SKM-1 treated with dmso at 0.1 percent for 144 hours (cell line): Measurements from ENCODE around the gene ANKRD13A.

ENCODE experiments used
- DNase-seq: peaks from one replicate; lab custom pipeline; 2025; ENCODE audit not compliant: unreplicated experiment; lab: John Stamatoyannopoulos, UW

Gene ANKRD13A

DNA sequence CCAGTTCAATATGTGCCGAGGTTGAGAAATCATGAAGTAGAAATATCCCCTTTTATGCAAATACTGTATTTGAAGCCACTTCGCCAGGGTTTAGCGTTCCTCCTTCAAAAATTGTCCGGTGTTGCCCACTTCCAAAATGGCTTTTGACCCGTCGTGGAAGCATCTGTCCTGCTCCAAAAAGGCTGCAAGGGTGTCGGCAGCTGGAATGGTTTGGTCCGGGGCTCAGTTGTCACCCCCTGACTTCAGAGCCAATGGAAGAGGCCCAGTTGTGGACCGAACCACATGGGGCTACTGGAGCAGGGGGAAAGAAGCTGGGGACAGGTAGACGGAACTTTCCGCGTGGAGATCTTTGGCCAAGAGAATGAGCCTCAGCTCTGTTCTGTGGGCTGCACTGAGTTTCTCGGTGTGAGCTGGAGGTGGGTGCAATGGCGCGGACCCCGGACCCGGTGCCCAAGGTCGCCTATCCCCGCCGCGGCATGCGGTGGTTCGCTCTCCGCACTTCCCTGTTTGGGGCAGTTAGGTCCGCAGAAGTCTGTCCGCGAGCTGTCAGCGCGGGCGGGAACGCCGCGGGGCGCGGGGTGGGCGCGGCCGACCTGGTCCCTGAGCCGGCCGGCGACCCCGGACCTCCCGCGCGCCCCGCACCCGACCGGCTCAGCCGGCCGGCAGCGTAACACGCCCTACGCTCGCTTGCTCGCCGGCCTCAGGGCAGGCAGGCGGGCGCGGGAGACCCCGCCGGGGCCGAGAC, at the start of gene ANKRD13A:
TSS of gene ANKRD13A (plus strand) at position 527 of the 745 bp plus-strand sequence. CDS start 259 bp downstream, outside the sequence.
- DNase-seq, result peak; percentile 64

DNA sequence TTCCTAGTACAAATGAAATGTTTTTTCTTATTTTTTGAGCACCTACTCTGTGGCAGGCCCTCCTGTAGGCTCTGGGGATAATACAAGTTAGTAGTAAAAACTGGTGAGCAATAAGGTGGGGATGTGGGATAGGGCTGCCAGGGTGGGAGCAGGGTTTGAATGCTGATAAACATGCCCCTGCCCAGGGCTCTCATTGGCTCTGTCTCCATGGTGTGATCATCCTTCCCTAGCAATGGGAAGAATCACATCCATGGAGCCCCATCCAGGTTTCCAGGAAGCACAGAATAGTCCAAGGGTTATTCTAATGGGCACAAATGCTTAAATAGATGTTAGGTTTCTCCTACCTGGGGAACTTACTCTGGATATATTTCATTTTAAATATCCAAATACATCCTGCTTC, 48.6 kb upstream of the ANKRD13A start:
- DNase-seq, result no peak

DNA sequence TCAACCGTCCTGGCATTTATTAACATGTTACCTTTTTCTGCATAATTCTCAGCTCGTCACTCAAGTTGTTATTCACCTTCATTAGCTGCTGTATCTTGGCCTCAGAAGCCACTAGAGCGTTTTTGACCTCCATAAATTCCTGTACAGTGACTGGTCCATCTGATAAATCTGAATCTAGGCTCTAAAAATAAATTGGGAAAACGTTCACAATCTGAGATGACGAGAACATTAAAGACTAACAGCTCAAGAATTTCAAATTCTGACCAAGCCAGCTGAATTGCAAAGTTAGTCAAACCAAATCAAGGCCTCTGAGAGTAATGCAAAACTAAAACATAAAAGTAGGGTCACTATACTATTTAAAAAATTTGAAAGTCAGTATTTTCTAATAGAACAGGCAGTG, 48.1 kb upstream of the ANKRD13A start:
- no peak for DNase-seq

DNA sequence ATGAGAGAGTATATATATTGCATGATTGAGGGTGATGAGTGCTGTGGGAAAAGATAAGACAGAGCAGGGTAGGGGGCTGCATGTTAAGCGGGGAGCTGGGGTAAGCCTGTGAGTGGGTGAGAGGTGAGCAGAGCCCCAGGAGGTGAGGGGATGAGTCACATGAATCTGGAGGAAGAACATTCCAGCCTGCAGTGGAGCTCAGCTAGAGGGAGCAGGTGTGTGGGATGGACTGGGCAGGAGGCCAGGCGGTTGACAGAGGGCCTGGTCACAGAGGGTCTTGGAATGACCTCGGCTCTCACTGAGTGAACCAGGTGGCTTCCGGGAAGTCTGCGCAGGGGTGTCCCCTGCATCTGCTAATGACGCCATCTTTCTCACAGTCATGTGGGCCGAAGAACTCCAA, 47.5 kb upstream of the ANKRD13A start:
- no peak for DNase-seq

DNA sequence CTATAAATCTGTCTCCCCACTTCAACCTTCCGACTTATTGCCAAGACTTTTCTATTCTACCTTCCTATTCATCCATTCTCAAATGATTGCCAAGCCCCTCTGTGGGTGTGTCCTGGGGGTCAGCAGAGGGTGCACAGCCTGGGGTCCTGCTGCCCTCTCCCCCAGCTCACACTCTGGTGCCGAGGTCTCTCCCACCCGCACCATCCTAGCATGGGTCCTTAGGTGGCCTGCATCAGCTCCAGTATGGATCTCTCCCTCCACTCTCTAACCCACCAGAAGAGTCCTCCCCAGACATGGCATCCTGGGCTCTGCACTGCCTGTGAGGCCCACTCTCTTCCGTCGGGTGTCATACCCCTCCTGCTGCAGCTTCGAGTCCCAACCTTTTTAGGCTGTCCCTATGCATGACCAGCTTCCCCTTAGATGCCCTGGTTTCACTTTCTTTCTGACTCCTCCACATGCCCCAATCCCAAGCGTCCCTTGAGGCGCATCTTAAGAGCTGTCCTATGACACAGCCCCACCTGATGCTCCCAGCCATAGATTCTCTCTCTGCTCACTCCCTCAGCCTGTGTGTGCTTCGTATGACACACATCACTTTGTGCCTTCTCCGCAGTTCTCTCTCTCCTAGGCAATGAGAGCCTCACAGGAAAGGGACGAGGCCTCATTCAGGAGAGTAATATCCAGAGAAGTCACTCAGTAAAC, 46.9 kb upstream of the ANKRD13A start:
- no peak for DNase-seq

DNA sequence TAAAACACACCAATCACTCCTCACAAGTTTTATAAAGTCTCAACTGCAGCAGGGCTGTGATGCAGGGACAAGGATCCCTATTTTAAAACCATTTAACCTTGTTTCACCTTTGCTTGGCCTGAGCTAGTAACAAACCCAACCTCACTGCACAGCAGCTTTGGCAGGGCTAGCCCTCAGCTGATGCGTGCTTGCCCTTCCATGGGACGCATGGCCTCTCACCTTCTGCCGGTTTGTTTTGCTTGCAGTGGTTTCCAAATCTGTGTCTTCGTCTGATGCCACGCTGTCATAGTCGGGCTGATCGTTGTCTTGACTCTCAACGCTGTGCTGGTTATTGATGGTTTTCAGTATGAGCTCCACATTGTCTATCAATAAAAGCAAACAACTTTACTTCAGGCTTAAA, 46.4 kb upstream of the ANKRD13A start:
- no peak for DNase-seq

DNA sequence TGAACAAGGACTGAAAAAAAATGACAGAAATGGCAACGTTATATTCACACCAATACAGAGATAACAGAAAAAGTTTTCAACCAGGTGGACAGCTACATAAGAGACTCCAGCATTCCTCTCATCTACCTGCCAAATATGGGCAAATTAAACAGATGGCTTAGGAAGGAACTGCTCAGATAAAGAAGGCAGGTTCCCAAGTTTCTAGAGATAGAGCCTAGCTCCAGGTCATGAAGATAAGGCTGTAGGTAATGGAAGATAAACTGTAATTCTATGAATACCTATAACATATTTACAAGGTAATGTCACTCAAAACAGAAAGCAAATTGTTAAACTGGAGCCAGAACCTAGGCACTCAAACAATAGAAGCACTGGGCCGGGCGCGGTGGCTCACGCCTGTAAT, 45.6 kb upstream of the ANKRD13A start:
- no peak for DNase-seq

DNA sequence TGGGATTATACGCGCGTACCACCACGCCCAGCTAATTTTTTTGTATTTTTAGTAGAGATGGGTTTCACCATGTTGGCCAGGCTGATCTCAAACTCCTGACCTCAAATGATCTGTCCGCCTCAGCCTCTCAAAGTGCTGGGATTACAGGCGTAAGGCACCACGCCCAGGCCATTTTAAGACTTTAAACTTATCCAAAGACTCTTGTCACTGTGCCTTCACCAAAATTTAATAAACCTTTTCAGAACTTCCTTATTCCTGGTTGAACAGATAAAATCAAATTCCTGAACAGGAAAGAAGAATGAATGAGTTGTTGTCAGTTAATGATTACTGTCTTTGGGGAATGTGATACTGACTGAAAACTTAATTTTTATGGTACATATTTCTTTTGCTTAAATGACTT, 40.9 kb upstream of the ANKRD13A start:
- no peak for DNase-seq

DNA sequence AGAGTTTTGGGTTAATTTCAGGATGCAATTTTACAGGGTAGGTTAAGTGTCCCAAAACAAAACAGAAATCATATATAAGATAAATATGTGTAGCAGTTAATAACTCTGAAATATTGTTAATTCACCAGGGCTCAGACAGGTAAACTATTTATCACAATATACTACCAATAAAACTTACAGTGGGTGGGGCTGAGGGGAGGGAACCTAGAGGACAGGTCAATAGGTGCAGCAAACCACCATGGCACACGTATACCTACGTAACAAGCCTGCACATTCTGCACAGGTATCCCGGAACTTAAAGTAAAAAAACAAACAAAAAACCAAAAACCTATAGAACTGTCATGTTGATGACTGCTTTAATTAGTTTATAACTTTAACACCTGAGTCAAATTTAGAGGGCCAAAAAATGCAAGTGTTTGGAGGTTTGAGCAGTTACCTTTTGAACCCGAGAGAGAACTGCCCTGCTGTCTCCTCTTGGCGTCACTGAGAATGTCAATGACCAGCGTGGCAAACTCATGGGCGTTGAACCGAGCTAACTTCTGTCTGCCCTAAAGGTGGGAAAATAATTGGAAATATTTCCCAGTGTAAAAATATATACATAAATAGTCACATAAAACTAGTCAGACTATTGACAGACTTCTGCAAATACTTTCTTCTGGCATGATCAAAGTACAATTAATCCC, 39.7 kb upstream of the ANKRD13A start:
- DNase-seq, result no peak

DNA sequence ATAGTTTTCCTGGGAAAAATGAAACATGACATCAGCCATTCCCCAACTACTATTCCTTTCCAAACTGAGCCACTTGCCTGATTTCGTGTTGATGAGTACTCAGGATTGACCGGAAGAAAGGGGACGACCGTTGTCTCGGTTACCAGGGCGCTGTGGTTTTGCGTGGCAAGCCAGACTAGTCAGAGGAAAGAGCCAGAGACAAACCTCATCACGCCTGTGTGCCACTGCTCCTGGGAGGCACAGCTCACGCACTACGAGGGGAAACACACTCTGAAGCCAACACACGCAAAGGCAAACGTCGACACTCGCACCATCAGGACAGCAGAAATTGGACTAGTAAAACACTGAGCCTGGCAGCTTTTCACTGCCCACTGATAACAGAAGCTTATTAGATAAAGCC, 38.0 kb upstream of the ANKRD13A start:
- DNase-seq, result no peak

DNA sequence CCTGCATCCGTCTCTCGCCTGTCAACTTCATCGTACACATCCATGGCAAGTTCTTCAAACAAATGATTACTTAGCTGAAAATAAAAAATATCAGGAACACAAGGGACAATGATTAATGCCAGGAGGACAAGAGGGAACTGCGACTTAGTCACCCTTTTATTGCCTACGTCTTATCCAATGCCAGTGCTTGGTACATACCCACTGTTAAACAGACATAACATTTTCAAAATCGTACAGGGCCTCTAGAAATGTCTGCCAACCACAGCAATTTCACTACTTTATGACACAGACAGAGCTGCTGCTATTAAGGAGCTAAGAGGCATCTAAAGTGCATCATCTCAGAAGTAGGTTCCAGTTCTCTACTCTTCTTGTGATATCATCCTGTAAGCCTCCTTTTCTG, 37.6 kb upstream of the ANKRD13A start:
- no peak for DNase-seq

DNA sequence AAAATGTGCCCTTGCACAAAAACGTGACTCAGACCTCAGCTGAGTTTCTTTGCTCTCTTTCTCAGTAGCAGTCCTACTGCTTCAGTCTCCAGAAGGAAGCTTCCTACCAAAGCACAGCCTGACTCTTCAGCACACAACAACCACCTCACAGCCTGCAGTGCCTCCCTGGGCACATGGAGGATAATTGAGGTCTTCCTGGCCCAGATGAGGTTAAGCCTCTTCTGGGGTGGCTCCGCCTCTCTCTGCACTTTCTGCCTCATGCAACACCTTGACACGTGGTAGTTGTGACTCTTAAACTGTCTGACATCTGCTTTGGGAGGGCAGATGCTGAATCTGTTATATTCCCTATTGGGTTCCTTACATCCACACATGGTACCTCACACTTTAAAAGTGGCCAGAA, 36.8 kb upstream of the ANKRD13A start:
- no peak for DNase-seq

DNA sequence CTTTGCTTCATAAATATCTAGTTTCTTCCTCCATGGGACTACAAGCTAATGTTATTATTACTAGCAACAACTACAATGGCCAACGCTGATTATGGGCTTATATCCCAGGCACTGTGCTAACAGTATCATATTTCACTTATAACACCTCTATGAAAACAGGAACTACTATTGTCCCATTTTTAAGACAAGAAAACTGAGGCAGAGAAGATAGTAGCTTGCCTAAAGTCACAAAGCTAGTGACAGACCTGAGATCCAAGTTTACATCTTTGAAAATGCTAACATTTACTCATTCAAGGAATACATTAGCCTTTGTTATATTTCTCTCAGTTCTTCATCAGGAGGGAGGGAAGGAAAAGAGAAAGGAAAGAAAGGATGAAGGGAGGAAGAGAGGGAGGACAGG, 35.9 kb upstream of the ANKRD13A start:
- DNase-seq, result no peak

DNA sequence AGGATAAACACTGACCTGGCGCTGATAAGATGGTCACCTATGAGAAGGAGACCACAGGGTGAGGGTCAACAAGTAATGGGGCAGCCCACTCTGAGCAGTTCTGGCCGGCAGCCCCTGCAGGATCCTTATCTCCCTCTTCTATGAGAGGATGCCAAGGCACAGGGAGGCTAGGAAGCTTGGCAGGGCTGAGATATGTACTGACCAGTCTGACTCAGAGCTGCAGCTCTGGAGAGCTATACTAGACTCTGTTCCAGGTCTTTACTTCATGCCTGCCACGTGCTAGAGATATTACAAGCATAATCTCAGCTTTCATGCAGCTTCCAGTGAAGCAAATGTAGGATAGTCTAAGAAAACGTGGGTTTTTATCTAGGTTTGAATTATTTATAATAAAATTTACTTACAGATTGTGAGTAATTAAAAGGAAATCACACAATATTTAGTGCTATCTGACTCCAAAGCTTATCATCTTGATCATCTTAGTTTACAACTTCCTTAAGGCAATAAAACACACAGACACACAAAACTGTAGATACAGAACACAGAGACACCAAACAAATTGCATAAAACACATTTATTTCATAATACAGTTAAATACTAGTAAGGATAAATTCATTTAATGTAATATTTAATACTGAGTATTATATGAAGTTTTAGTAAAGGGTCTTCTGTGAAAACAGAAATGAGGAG, 35.3 kb upstream of the ANKRD13A start:
- no peak for DNase-seq

DNA sequence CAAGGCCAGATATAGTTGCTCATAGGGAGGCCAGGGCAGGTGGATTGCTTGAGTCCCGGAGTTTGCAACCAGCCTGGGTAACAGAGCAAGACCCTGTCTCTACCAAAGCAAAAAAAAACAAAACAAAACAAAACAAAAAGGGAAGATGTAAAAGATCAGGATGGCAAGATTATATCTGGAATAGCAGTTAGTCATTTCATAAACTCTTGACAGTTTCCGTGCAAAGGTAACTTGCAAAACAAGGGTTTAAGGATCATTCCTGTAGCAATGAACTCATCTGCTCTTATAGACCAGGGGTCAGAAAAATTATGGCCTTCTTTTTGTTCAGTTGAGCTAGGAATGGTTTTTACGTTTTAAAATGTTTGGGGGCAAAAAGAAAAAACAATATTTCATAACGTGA, 32.7 kb upstream of the ANKRD13A start:
- no peak for DNase-seq

DNA sequence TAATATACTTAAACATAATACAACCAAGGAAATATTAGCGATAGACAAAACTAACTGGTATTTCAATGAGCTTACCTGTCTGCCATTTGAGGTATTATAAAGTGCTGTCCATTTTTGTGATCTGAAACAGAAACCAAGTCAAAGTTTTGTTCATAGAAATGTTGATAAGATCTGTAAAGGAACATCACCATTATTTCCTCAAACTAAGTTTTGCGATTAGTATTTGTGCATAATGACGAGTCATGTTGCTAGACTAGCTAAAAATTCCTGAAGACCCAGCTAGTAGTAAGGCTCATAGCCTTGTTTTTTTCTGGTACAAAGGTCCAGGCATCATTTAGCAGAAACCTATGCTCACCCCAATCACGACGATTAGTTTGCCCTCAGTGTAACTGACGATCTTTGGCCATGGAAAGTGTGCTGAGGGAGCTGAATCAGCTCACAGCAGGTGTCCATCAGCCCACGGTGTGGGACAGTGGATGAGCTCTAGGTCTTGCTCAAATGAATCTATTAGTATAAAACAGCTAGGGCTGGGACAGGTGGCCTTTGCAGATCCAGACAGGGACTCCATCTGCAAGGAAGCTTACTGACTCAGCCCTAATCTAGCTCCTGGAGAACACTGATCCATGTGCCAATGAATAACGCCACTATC, 31.7 kb upstream of the ANKRD13A start:
- no peak for DNase-seq

DNA sequence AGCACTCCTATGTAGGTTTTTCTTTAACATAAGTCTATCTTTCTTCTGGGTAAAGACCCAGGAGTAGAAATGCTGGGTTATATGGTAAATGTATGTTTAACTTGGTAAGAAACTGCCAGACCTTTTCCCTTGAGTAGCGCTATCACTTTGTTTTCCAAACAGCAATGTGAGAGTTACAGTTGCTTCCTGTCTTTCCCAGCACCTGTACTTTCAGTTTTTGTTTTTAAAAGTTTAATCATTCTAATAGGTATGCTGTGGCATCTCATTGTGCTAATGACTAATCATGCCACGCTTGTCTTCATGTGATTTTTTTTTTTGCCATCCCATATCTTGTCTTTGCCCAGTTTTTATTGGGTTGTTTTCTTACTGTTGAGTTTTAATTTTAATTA, 31.2 kb upstream of the ANKRD13A start:
- DNase-seq, result no peak

DNA sequence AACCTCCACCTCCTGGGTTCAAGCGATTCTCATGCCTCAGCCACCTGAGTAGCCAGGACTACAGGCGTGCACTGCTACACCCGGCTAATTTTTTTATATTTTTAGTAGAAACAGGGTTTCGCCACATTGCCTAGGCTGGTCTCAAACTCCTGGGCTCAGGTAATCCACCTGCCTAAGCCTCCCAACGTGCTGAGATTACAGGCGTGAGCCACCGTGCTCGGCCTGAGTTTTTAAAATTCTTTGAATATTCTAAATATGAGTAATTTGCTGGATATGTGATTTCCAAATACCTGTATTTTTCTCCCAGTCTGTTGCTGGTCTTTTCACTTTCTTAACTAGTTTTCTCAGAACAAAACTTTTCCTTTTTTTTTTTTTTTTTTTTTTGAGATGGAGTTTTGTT, 30.4 kb upstream of the ANKRD13A start:
- no peak for DNase-seq

DNA sequence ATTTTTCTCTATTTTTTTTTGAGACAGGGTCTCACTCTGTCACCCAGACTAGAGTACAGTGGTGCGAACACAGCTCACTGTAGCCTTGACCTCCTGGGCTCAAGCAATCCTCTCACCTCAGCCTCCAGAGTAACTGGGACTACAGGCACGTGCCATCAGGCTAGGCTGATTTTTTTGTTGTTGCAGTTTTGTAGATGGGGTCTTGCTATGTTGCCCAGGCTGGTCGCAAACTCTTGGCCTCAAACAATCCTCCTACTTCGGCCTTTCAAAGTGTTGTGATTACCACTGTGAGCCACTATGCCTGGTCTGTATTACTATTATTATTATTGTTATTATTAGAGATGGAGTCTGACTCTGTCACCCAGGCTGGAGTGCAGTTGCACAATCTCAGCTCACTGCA, 26.4 kb upstream of the ANKRD13A start:
- no peak for DNase-seq

DNA sequence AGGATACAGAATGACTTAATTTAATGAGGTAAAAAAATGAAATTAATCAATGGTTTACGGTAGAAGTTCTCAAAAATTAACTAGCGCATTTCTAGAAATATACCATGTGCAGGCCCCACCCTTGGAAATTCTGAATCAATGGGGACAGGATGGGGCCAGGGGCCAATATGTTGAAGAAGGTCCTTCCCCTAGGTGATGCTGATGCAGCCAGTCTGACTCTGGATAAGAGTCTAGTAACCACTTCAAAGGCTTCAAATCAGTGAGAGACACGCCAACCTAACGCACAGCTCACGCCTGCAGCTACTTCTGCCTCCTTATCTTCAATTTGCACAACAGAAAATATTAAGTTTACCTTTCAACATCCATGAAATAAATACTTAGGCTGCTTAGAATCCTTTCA, 17.9 kb upstream of the ANKRD13A start:
- no peak for DNase-seq

DNA sequence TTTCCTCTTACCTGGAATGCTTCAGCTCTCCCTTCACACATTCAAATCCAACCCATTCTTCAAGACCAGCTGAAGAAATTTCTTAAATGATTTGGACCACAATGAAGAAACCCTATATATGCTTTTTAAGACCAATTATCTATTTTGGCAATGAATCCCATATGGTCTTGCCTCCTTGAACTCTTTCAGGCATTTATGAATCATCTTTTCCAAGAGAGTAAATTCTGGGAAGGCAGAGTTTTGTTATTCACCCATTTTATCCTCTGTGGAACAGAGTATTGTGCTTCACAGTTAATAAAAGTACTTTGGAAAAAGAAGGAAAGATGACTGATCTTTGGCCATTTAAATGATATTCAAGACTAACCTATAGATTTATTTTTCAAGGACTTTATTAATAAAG, 17.0 kb upstream of the ANKRD13A start:
- no peak for DNase-seq
